HG02678 (cell line): ENCODE measurements around the gene KBTBD12.

Source experiments
- ATAC-seq: cut with Tn5 transposase; IDR thresholded peaks from one replicate; pipeline ENCODE4 v1.9.1; 2021; ENCODE audit warnings: mild to moderate bottlenecking, moderate library complexity; ENCODE audit not compliant: unreplicated experiment

The KBTBD12 gene

GRCh38 chr3:127985216-127985615 lies 70.2 kb downstream of the KBTBD12 start:
- no peak for ATAC-seq

DNA sequence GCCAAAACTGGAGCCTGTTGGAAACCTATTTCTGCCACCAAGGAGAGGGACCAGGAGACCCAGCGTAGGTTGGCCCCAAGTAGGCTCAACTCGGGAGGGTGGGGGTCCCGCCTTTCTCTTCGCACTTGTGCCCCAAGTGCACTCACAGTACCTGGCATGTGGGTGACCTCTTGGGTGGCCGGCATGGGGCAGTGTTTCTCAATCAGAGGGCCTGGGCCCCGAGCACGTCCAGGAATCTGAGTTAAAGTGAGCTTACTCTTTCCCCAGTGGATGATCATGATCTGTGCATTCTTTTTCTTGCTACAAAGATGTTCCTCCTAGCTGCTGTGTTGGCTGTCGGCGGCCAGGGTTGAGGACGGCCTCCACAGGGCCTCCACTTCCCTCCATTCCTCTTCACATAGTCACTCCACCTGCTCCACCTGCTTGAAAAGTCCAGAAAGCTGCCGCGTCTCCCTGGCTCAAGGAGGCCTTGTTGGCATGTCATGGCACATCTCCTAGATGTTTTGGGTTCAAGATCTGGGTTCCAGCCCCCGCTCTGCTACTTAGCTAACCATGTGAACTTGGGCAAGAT lies 70.7 kb downstream of the KBTBD12 start:
- no peak for ATAC-seq

DNA sequence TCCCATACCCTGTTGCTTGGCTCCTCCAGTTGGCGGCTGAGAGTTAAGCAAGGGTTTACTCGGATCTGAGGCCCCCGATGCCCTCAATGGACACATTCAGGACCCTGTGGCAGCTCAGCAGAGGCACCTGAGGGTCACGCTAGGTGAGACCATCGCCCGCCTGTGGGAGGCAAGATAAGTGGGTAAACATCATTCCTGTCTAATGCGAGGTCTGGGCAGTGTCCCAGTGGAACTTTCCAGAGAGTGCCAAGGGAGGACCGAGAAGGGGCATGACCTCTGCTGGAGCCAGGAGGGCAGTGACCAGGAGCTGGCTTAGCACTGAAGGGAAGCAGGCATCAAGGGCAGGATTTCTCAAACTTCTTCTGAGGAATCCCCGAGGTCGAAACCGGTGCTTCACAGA lies 71.8 kb downstream of the KBTBD12 start:
- ATAC-seq = no peak

DNA sequence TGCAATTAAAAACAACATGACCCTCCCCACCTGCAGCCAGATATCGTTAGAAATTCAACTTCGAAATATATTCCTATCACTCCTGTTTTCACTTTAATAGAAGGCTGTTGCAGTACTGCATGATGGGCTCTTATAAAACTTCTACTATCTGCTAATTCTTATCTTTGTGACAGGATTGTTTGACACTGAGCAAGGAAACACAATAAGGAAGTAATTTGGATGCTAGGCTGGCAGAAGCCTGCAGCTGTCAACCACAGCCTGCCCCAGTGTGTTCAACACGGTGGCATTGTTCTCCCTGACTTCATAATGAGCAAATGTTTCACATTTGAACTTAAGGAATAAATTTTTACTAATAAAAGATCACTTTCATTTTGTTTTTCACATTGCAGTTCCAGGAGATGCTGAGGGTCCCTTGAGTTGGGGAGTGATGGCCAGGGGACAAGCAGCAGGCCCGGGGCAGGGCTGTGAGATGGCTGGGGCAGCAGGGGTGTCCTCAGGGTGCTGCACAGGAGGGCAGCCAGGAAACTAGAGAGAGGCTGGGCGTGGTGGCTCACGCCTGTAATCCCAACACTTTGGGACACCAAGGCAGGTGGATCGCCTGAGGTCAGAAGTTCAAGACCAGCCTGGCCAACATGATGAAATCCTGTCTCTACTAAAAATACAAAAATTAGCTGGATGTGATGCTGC lies 72.4 kb downstream of the KBTBD12 start:
- no peak for ATAC-seq

DNA sequence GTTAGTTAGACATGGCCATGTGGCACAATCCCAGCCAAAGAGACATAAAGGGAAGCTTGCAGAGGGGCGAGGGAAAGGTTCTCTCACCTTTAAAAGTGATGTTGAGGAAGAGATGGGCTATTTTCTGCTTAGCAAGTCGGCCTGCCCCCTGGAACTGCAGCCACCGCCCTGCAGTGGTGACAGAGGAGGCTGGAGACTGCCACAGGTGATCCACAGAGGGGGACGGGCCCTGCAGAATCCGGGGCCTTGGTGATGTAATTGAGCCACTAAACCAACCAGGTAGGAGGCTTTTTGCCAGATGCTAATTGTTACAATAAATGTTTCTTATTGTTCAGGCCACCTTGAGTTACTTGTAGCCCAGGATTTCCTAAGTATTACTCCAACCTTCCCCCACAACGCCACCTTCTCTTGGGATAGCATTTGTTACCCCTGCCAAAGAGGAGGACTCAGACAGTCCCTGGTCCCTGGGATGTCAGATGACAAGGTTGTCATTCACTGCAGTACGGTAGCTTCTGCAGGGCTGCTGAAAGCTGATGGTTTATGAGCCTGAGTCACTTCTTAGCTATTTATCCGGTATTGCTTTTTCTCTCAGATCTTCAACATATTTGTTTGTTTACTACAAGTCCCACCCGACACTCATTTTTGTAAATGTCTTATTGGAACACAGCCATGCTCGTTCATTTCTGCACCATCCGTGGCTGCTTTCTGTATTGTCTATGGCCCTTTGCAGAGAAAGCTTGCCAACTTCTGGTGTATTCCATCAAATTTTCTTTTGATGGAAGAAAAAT lies 73.9 kb downstream of the KBTBD12 start:
- no peak for ATAC-seq

GRCh38 chr3:127990051-127990450 lies 75.0 kb downstream of the KBTBD12 start:
- ATAC-seq = no peak

DNA sequence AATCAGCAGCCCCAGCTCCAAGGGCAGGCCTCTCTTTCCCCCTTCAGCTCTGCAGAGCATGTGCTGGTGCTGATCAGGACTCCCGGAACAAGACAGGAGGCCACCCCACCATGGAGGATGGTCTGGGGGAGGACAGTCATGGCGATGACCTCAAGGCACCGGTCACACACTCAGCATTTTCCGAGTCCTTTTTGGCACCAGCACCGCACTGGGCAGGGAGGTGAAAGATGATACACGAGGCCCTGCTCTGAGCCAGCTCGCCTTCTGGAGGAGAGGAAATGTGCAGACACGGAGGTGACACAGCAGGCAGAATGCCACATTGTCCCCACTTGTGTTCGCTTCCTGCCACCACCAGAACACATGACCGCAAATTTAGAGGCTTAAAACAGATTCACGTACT lies 75.4 kb downstream of the KBTBD12 start:
- no peak for ATAC-seq

GRCh38 chr3:127991251-127991650 lies 76.2 kb downstream of the KBTBD12 start:
- no peak for ATAC-seq

DNA sequence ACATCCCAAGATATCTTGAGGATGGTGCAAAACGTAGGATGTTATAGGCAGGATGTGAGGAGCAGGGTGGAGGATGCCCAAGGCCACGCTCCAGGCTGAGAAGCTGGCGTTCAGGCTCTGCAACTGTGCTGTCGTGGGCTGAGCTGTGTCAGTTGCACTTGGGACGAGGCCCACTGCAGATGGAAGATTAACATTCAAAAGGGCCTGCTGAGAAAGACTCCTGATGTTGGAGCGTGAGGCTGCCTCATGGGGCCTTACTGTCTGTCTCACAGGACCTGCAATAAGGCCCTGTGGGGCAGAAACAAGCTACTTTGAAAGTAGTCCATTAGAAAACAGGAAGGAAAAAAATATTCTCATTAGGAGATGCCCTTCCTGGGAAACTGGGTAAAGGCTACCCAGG lies 76.6 kb downstream of the KBTBD12 start:
- ATAC-seq = no peak

DNA sequence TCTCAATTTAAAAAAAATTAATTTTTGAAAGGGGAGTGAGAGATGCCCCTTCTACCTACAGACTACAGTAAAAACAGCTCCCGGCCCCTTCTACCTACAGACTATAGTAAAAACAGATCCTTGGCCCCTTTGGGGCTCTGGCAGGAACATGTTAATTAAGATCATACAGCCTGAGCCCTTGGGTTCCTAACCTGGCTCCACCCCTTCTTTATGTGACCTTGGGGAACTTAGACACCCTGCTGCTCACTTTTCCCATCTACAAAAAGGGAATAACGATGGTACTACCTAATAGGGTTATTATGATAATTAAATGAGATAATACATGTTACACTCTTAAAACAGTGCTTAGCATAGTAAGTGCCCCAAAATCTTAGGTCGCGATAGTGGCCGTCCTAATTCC lies 77.1 kb downstream of the KBTBD12 start:
- ATAC-seq = no peak

- no peak for ATAC-seq
Measured at GRCh38 chr3:127994011-127994410, 79.0 kb downstream of the KBTBD12 start.

GRCh38 chr3:127997016-127997415 lies 82.0 kb downstream of the KBTBD12 start:
- ATAC-seq = no peak

- no peak for ATAC-seq
Measured at GRCh38 chr3:127997961-127998360, 82.9 kb downstream of the KBTBD12 start.

DNA sequence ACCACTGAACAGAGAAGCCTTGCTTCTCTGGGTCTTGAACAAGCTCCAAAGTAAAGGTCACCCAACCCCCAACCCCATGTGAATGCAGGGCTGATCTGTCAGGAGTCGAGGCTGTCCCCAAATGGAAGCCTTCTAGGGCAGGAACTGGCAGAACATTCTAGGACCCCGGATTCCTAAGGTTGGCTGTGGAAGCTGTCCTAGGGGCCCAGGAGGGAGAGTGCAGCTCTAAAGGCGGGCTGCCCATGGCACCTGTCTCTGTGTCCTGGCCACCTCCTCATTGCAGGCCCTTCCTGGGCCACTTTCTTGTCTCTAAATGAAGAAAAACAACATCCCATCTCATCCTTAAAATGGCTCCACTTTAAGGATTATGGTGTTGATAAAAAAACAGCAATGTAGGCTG lies 83.6 kb downstream of the KBTBD12 start:
- no peak for ATAC-seq

DNA sequence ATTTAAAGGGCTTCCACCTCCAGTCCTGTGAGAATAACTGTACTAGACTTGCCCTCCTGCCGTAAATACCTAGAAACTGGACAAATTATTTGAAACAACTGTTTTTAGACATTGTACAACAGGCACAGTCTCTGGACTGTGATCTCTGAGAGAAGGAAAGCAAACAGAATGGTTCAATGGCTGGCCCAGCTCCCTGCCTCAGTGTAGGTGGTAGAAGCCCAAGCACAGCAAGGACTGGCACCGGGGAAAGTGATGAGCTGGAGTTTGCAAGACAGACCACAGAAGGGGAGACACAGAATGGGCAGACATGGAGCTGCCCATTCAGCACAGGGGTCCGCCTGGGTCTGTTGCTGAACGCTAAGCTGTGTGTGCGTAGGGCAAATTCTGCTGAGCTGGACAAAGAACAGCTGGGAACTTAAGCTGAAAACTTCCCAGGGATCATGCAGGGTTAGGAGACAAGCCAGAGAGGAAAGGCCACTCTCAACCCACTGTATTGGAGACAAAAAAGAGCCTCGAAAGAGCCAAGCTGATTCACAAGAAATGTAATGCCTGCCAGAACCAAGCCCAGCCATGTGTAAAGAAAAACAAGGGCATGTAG lies 84.6 kb downstream of the KBTBD12 start:
- ATAC-seq = no peak

DNA sequence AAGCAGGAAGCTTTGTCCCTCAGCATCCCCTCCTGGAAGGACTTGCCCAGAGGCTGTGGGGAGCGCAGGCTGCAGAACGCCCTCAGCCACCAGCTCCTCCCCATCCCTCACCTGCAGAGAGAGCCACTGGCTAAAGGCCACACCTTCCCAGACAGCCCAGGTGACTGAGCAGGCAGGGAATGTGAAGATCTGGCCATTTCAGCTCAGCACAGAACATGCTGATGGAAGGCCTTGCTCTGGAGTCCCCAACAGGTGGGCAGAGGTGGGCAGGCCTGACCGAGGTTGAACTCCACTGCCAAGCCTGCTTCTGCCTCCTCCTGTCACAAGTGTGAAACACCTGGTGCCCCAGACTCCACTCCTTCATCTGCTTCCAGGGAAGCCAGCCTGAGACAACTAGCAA lies 86.5 kb downstream of the KBTBD12 start:
- no peak for ATAC-seq

DNA sequence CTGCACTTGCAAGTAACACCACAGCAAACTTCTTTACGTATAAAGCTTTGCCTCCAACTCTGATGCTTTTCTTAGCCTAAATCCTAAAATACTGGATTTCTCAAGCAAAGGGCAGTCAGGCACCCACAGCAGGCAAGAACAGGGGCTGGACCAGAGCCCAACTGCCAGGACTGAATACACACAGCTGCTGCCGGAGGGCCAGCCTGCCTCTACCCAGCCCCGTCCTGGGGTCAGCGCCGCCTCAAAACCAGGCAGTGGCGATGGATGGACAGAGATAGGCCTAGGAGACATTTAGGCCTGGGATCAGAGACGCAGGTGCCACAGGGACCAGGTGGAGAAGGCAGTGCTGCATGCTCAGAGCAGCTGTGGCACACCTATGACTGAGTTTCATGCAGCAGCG lies 89.6 kb downstream of the KBTBD12 start:
- ATAC-seq = no peak

DNA sequence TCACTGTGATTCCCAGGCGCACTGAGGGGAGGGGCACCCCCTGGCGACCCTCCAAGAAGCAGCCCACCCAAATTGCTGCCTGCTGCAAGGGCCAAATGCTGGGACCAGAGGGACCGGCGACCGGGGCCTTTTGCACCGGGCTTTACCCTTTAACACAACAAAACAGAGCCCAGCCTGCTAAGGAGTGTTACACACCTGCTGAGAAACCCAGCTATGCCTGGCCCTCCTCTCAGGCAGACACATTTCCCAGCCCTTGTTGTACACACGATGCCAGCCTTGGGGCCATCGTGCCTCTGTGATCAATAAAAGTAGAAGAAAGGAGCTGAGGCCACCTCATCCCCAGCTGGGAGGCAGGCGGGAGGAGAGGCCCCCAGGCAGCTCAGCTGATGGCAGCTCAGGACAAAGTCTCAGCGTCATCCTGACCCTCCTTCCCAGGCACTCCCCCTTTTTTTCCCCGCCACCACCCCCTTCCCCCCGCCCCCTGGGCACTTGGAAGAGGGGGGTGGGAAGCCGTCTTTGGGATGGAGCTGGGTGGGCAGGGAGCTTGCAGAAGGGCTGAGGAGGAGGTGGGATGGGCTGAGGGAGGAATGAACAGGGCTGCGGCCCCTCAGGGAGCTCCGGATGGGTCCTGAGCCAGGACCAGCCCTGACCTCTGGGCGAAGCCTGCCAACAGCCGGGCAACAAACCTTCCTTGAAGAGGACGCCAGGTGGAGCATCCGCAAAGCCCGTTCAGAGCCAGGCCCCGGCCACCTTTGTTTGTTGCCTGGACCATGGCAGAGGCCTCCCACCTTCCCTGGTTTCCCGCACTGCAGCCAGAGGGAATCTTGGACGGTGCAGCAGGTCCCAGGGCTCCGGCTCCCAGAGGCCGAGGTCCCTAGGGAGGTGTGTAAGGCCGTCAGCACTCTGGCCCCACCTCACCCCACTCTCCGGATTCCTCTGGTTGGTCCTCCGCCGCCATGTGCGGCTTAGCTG lies 91.3 kb downstream of the KBTBD12 start:
- ATAC-seq = no peak

- ATAC-seq = no peak
Measured at GRCh38 chr3:128007033-128007424, 92.0 kb downstream of the KBTBD12 start.

DNA sequence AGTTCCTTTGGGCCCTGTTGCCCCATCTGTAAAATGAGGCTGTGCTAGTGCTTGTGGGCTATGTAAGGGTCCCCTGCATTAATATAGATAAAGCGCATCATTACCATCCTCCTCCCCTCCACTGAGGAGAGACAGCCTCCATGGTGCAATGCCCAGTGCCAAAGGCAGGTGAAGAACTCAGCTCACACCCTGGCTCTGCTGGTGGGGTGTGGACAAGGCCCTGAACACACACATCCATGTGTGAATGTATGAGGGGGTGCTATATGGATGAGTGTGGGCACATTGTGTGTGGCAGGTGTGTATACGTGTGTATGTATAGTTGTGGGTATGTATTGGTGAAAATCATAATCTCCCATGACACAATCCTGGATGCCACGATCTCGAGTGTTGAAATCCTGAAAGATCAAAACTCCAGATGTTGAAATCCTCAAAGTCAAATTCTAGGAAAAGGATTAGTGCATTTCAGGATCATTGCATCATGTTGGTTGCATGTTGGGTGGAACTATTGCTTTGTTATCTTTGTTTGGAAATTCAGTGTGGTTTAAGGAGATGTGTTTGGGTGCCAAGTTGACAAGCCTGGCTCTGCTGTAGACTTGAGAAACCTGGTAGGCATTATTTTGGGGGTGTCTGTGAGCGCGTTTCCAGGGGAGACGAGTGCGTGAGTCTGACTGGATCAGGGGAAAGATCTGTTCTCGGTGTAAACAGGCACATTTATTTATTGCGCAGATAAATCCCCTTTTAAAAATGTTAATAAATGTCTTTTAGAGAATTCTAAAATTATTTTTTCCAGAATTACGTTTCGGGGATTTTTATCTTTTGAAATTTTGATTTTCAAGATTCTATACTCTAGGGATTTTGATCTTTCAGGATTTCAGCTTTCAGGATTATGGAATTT lies 95.2 kb downstream of the KBTBD12 start:
- ATAC-seq = no peak
